Activated CD8-positive, alpha-beta T cell treated with anti-CD3 and anti-CD28 coated beads for 36 hours (primary cell): ENCODE measurements around the gene CAT. TPM values are rescaled to one million over a fixed set of nuclear protein-coding genes. Genes with fewer than 3 reads are reported as not detected.
A peak's percentile ranks its signal among the peaks of the same experiment; 100 is the strongest.

Experiments
- ATAC-seq: fragments of 200-7000 bp; cut with Tn5 transposase; one replicate; pipeline ENCODE4 v1.10.0; 2021; ENCODE audit warnings: mild to moderate bottlenecking, moderate library complexity
- CTCF ChIA-PET: fragments of 350-600 bp; sonication (Branson Sonifier 250); formaldehyde crosslinking; loops from one replicate; lab custom pipeline; 2021; ENCODE audit warnings: antibody characterized with exemption; lab: Charles Lee
- POLR2A ChIA-PET: fragments of 350-600 bp; sonication (Branson Sonifier 250); formaldehyde crosslinking; loops from one replicate; lab custom pipeline; 2021; ENCODE audit warnings: antibody characterized with exemption; lab: Charles Lee
- DNase-seq: peaks from one replicate; pipeline ENCODE4 v3.0.0-alpha.2; 2020
- H3K27ac Mint-ChIP-seq: one replicate; pipeline ENCODE4 v1.8.0; 2021; ENCODE audit warnings: mild to moderate bottlenecking, mixed read lengths
- H3K27me3 Mint-ChIP-seq: one replicate; pipeline ENCODE4 v1.8.0; 2021; ENCODE audit warnings: mixed read lengths
- H3K36me3 Mint-ChIP-seq: one replicate; pipeline ENCODE4 v1.8.0; 2021; ENCODE audit warnings: low read depth, mixed read lengths
- H3K4me1 Mint-ChIP-seq: one replicate; pipeline ENCODE4 v1.8.0; 2021; ENCODE audit warnings: low read depth, mixed read lengths
- H3K4me3 Mint-ChIP-seq: one replicate; pipeline ENCODE4 v1.8.0; 2021; ENCODE audit warnings: mild to moderate bottlenecking, moderate library complexity, mixed read lengths
- H3K9me3 Mint-ChIP-seq: one replicate; pipeline ENCODE4 v1.8.0; 2021; ENCODE audit warnings: mixed read lengths
- CTCF ChIP-seq: fragments of 200-600 bp; IDR thresholded peaks from one replicate; pipeline ENCODE4 v1.8.0; 2022; ENCODE audit warnings: antibody characterized with exemption, mild to moderate bottlenecking
- intact Hi-C: fragments of 100-400 bp; cut with micrococcal nuclease; formaldehyde crosslinking; loops from one replicate; pipeline ENCODE4 v1.10.0; 2022
- total RNA-seq, 2 experiments: library from RNA; stranded (reverse); gene quantifications; one replicate each; pipeline ENCODE4 v1.2.3, GENCODE V29; 2021

Gene CAT
- total RNA-seq, 2 experiments from 2014 or later = 23.9 to 24.8 TPM

GRCh38 chr11:34492806-34493414, 54.2 kb downstream of the CAT start:
- no peaks in the 10 kb centered on the region for H3K4me1 Mint-ChIP-seq
- no peak for ATAC-seq
- no peaks in the 10 kb centered on the region for H3K9me3 Mint-ChIP-seq
- no peaks in the 10 kb centered on the region for H3K36me3 Mint-ChIP-seq
- ChIA-PET POLR2A (interaction anchor here (0.6 kb wide), 1 partner anchor 198 kb away, joined by 3 read pairs; no protein-coding TSS in a partner anchor), CTCF (interaction anchor here (0.6 to 1.8 kb wide), 31 partner anchors 11 to 686 kb away, joined by 3 to 11 read pairs (median 4); partner anchors contain the start of genes ABTB2 and ELF5)
- peak; percentile 78 for DNase-seq
- intact Hi-C loops = loop anchor here (5.0 kb wide), 1 partner anchor 496 kb away; no protein-coding TSS in a partner anchor
- peak; percentile 83 for TF ChIP-seq CTCF
- peaks cover 1% of the 10 kb centered on the region for H3K27me3 Mint-ChIP-seq
- no peak overlapping the region for H3K27ac Mint-ChIP-seq
- H3K4me3 Mint-ChIP-seq = no peak overlapping the region

GRCh38 chr11:34493468-34493867, 54.7 kb downstream of the CAT start:
- H3K27ac Mint-ChIP-seq = no peak overlapping the region
- CTCF ChIA-PET = interaction anchor here (0.6 to 1.7 kb wide), 5 partner anchors 12 to 497 kb away, joined by 3 to 8 read pairs (median 5); partner anchors contain the start of gene ABTB2

GRCh38 chr11:34493926-34494595, 55.3 kb downstream of the CAT start:
- DNase-seq (no peak), ATAC-seq (no peak)
- H3K4me1 Mint-ChIP-seq = no peaks in the 10 kb centered on the region
- TF ChIP-seq CTCF = no peak
- no peaks in the 10 kb centered on the region for H3K36me3 Mint-ChIP-seq
- H3K9me3 Mint-ChIP-seq = no peaks in the 10 kb centered on the region
- POLR2A ChIA-PET = no interaction called here
- no peak overlapping the region for H3K27ac Mint-ChIP-seq
- H3K4me3 Mint-ChIP-seq = no peak overlapping the region
- peaks cover 1% of the 10 kb centered on the region for H3K27me3 Mint-ChIP-seq
- intact Hi-C loops = loop anchor here (5.0 kb wide), 1 partner anchor 497 kb away; no protein-coding TSS in a partner anchor
- CTCF ChIA-PET = interaction anchor here (0.6 to 1.2 kb wide), 3 partner anchors 12 to 319 kb away, joined by 3 read pairs; no protein-coding TSS in a partner anchor

More at GRCh38 chr11:34493468-34493867, 54.7 kb downstream of the CAT start:
- POLR2A ChIA-PET = no interaction called here
- Mint-ChIP-seq H3K36me3 (no peaks in the 10 kb centered on the region), H3K4me3 (no peak overlapping the region), H3K4me1 (no peaks in the 10 kb centered on the region), H3K27me3 (peaks cover 1% of the 10 kb centered on the region), H3K9me3 (no peaks in the 10 kb centered on the region)
- no peak for DNase-seq
- TF ChIP-seq CTCF = no peak
- intact Hi-C loops = loop anchor here (5.0 kb wide), 1 partner anchor 496 kb away; no protein-coding TSS in a partner anchor
- ATAC-seq = no peak

GRCh38 chr11:34495239-34495723, 56.5 kb downstream of the CAT start:
- no peaks in the 10 kb centered on the region for H3K9me3 Mint-ChIP-seq
- no peaks in the 10 kb centered on the region for H3K4me1 Mint-ChIP-seq
- no peak for ATAC-seq
- intact Hi-C loops = no loop called here
- H3K27ac Mint-ChIP-seq = no peak overlapping the region
- H3K4me3 Mint-ChIP-seq = no peak overlapping the region
- no peak for TF ChIP-seq CTCF
- ChIA-PET CTCF (no interaction called here), POLR2A (no interaction called here)
- H3K27me3 Mint-ChIP-seq = peaks cover 1% of the 10 kb centered on the region
- H3K36me3 Mint-ChIP-seq = no peaks in the 10 kb centered on the region
- DNase-seq = no peak
